AG09309 (cell line): ENCODE data around the gene AACS.
"Not testable (repeated sequence)": the region's sequence is repeated elsewhere in the genome, so short reads cannot be mapped to it uniquely, and the experiment has no call there.

Experiments used
- DNase-seq: peaks from one replicate; pipeline ENCODE4 v3.0.0-alpha.2; 2010; ENCODE audit warnings: low read depth
- H3K4me3 ChIP-seq: 2 replicates; pipeline ENCODE4 v1.5.1; 2011; ENCODE audit warnings: mild to moderate bottlenecking, low read depth, low read length, moderate library complexity; ENCODE audit not compliant: control insufficient read depth
- TF ChIP-seq, protein P1 (sequence below): IDR thresholded peaks from 2 replicates; pipeline ENCODE4 v1.5.1; 2011; ENCODE audit warnings: mild to moderate bottlenecking, low read depth, low read length, inconsistent platforms; ENCODE audit not compliant: insufficient read depth, control insufficient read depth; ENCODE audit errors: missing control alignments

AACS gene

DNA sequence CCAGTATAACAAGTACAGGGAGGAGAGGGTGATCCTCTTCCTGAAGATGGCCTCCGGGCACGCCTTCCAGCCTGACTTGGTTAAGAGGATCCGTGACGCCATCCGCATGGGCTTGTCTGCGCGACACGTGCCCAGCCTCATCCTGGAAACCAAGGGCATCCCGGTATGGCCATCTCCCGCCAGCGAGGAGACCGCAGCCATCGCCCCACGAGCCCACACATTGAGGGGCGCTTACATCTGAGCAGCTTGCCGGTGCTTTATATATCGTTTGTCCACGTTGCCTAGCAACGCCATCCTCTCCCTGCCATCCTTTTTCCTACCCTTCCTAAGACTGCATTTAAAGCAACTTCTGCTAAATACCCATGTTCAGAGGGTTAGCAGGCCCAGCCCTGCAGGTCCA, 71.5 kb downstream of the AACS start:
- H3K4me3 ChIP-seq = no peak overlapping the region
- TF ChIP-seq, protein P1, sequence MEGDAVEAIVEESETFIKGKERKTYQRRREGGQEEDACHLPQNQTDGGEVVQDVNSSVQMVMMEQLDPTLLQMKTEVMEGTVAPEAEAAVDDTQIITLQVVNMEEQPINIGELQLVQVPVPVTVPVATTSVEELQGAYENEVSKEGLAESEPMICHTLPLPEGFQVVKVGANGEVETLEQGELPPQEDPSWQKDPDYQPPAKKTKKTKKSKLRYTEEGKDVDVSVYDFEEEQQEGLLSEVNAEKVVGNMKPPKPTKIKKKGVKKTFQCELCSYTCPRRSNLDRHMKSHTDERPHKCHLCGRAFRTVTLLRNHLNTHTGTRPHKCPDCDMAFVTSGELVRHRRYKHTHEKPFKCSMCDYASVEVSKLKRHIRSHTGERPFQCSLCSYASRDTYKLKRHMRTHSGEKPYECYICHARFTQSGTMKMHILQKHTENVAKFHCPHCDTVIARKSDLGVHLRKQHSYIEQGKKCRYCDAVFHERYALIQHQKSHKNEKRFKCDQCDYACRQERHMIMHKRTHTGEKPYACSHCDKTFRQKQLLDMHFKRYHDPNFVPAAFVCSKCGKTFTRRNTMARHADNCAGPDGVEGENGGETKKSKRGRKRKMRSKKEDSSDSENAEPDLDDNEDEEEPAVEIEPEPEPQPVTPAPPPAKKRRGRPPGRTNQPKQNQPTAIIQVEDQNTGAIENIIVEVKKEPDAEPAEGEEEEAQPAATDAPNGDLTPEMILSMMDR = no peak
- no peak for DNase-seq

GRCh38 chr12:125137766-125138344, 72.6 kb downstream of the AACS start:
- no peak overlapping the region for H3K4me3 ChIP-seq
- no peak for DNase-seq
- TF ChIP-seq, protein P1 = no peak

GRCh38 chr12:125140279-125141209, 75.3 kb downstream of the AACS start:
- no peak overlapping the region for H3K4me3 ChIP-seq
- peak; percentile 23 for DNase-seq
- TF ChIP-seq, protein P1 = no peak

GRCh38 chr12:125141210-125141573, 76.0 kb downstream of the AACS start:
- DNase-seq, H3K4me3 ChIP-seq: not testable (repeated sequence)

DNA sequence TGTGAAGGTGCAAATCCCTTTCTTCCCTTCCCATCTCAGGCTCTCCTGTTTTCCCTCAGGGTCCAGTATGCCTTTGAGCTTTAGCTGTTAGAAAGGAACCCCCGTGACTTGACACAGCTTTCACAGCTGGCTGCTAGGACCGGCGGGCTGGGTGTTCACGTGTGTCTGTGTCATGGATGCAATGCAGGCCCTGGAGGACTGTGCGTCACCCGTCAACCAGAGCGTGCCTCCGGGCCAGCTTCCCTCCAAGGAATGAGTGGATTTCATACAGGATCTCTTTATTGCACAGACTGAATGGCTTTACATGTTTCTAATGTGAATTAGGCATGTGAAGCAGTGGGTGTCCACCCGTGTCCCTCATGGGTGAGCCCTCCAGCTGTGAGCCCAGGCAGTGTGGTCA, 77.4 kb downstream of the AACS start:
- no peak for DNase-seq
- no peak overlapping the region for H3K4me3 ChIP-seq
- TF ChIP-seq, protein P1 = no peak

DNA sequence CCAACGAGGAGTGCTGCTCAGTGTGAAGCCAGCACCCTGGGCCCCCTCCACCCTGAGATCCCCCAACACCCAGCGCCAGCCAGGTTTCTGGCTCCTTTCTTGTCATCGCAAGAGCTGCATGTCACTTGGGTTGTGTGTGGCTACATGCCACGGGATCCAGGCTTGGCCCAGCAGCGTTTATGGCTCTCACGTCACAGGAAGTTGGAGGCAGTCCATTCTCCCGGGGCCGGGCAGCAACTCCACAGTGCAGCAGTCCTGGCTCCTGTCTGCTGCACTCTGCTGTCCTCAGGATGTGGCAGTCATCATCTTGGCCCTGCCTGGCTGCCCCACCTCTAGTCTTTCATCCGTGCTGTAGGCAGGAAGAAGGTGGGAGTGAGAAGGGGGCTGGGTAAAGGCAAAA, 78.3 kb downstream of the AACS start:
- TF ChIP-seq, protein P1 = no peak
- DNase-seq = no peak
- H3K4me3 ChIP-seq = no peak overlapping the region

DNA sequence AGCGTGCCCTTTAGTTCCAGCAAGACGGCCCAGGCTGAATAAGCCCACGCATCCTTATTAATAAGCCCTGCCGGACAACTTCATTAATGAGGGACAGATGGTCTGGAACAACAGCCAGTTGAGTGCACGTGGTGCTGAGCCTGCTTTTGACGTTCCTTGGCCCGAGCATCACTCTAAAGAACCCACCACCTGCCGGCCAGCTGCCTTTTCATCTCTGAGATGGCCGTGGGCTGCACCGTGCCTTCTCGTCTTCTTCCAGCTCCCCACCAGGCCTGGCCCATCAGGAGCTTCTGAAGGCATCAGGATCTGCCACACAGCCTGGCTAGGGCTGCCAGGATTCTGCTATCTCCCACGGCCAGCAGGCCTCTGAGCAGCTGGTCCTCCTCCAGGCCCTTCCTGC, 80.0 kb downstream of the AACS start:
- no peak for DNase-seq
- TF ChIP-seq, protein P1 = no peak
- H3K4me3 ChIP-seq = no peak overlapping the region
